Measurements from ENCODE around the gene MOB1B.
"Not testable (repeated sequence)": the region's sequence is repeated elsewhere in the genome, so short reads cannot be mapped to it uniquely, and the experiment has no call there.

GRCh38 chr4:71001363-71001762 lies 99.2 kb downstream of the MOB1B start:
- not testable (repeated sequence) for TF ChIP-seq CTCF (IDR thresholded peaks at IDR 0.05; ENCODE audit: poor library complexity); EZH2phosphoT487 (IDR thresholded peaks at IDR 0.05; ENCODE audit: low read depth, severe bottlenecking, unreplicated experiment); EZH2 (IDR thresholded peaks at IDR 0.05; ENCODE audit: borderline replicate concordance)

Measured in hepatocyte (in vitro differentiated cells).